Stimulated activated CD4-positive, alpha-beta T cell treated with anti-CD3 and anti-CD28 coated beads, TNF-alpha, amount 100 ng/mL, for 48 hours (primary cell): ENCODE results near the gene KLHL12.

ENCODE experiments used
- DNase-seq, 3 donors: peaks; one replicate each; pipeline ENCODE4 v3.0.0-alpha.2; 2020; ENCODE audit warnings: low read depth in 3 of 3

KLHL12 gene

GRCh38 chr1:202888221-202888530, 38.9 kb downstream of the KLHL12 start:
- DNase-seq = peak in 1 of 3 donors; percentile 1

GRCh38 chr1:202880961-202881460, 46.0 kb downstream of the KLHL12 start:
- no peak for DNase-seq

GRCh38 chr1:202880062-202880461, 47.0 kb downstream of the KLHL12 start:
- no peak for DNase-seq

GRCh38 chr1:202879128-202879527, 47.9 kb downstream of the KLHL12 start:
- DNase-seq = no peak

- no peak for DNase-seq
These were observed 54.0 kb downstream of the KLHL12 start for GRCh38 chr1:202873026-202873425.

GRCh38 chr1:202871367-202871766, 55.7 kb downstream of the KLHL12 start:
- no peak for DNase-seq

- DNase-seq = no peak
These were observed 64.1 kb downstream of the KLHL12 start for GRCh38 chr1:202862679-202863560.

GRCh38 chr1:202861420-202862132, 65.5 kb downstream of the KLHL12 start:
- peak in 1 of 3 donors; percentile 23 for DNase-seq

- DNase-seq = no peak
These were observed 66.2 kb downstream of the KLHL12 start for GRCh38 chr1:202860744-202861419.

- DNase-seq = no peak
These were observed 68.1 kb downstream of the KLHL12 start for GRCh38 chr1:202858789-202859414.

GRCh38 chr1:202858331-202858730, 68.7 kb downstream of the KLHL12 start:
- no peak for DNase-seq

GRCh38 chr1:202857136-202857610, 69.9 kb downstream of the KLHL12 start:
- no peak for DNase-seq

- DNase-seq = no peak
These were observed 71.0 kb downstream of the KLHL12 start for GRCh38 chr1:202856014-202856413.

- DNase-seq = no peak
These were observed 72.2 kb downstream of the KLHL12 start for GRCh38 chr1:202854787-202855186.

- peak in 1 of 3 donors; percentile 27 for DNase-seq
These were observed 74.7 kb downstream of the KLHL12 start for GRCh38 chr1:202852163-202852904.

GRCh38 chr1:202850593-202851362, 76.3 kb downstream of the KLHL12 start:
- no peak for DNase-seq

GRCh38 chr1:202848191-202848542, 78.9 kb downstream of the KLHL12 start:
- no peak for DNase-seq

GRCh38 chr1:202844935-202845334, 82.1 kb downstream of the KLHL12 start:
- no peak for DNase-seq

- no peak for DNase-seq
These were observed 82.8 kb downstream of the KLHL12 start for GRCh38 chr1:202844259-202844658.

GRCh38 chr1:202843081-202843480, 84.0 kb downstream of the KLHL12 start:
- DNase-seq = no peak
